MM.1S (cell line): ENCODE measurements around the gene C6orf141.
A peak's percentile ranks its signal among the peaks of the same experiment; 100 is the strongest.

Source experiments
- DNase-seq: peaks from one replicate; pipeline ENCODE4 v3.0.0-alpha.2; 2015
- H2AFZ ChIP-seq: fragments of 300-600 bp; sonication (generic); 2 replicates; pipeline ENCODE4 v1.6.0; 2016; ENCODE audit warnings: antibody characterized with exemption, low read length
- H3F3A ChIP-seq: fragments of 300-600 bp; sonication (generic); 2 replicates; pipeline ENCODE4 v1.6.1; 2016; ENCODE audit warnings: mild to moderate bottlenecking, antibody characterized with exemption, low read length, moderate library complexity, mixed read lengths; ENCODE audit not compliant: insufficient read depth
- H3K27ac ChIP-seq: fragments of 300-600 bp; sonication (generic); 2 replicates; pipeline ENCODE4 v1.5.1; 2016; ENCODE audit warnings: mild to moderate bottlenecking, low read length
- H3K27me3 ChIP-seq: fragments of 300-600 bp; sonication (generic); replicated peaks from 2 replicates; pipeline ENCODE4 v1.6.0; 2016; ENCODE audit warnings: low read length; ENCODE audit not compliant: insufficient read depth
- H3K36me3 ChIP-seq: fragments of 300-600 bp; sonication (generic); replicated peaks from 2 replicates; pipeline ENCODE4 v1.6.1; 2016; ENCODE audit warnings: mild to moderate bottlenecking, low read length, mixed read lengths; ENCODE audit not compliant: insufficient read depth
- H3K4me1 ChIP-seq: fragments of 300-600 bp; sonication (generic); 2 replicates; pipeline ENCODE4 v1.6.1; 2016; ENCODE audit warnings: low read length, mixed read lengths
- H3K4me2 ChIP-seq: fragments of 300-600 bp; sonication (generic); 2 replicates; pipeline ENCODE4 v1.6.0; 2016; ENCODE audit warnings: low read depth, low read length
- H3K4me3 ChIP-seq: fragments of 300-600 bp; sonication (generic); 2 replicates; pipeline ENCODE4 v1.5.1; 2016; ENCODE audit warnings: low read length, mixed read lengths
- H3K79me2 ChIP-seq: fragments of 300-600 bp; sonication (generic); 2 replicates; pipeline ENCODE4 v1.6.1; 2016; ENCODE audit warnings: mixed run types, low read length, mixed read lengths
- H3K9ac ChIP-seq: fragments of 300-600 bp; sonication (generic); 2 replicates; pipeline ENCODE4 v1.6.1; 2016; ENCODE audit warnings: low read length, mixed read lengths
- H3K9me2 ChIP-seq: fragments of 300-600 bp; sonication (generic); replicated peaks from 2 replicates; pipeline ENCODE4 v1.6.1; 2016; ENCODE audit warnings: mild to moderate bottlenecking, low read length, mixed read lengths; ENCODE audit not compliant: insufficient read depth
- H3K9me3 ChIP-seq: fragments of 300-600 bp; sonication (generic); replicated peaks from 2 replicates; pipeline ENCODE4 v1.6.1; 2016; ENCODE audit warnings: mild to moderate bottlenecking, low read length, mixed read lengths; ENCODE audit not compliant: insufficient read depth
- H4K20me1 ChIP-seq: fragments of 300-600 bp; sonication (generic); 2 replicates; pipeline ENCODE4 v1.6.1; 2016; ENCODE audit warnings: mild to moderate bottlenecking, low read length, moderate library complexity, mixed read lengths; ENCODE audit not compliant: insufficient read depth
- EZH2 ChIP-seq: fragments of 300-600 bp; sonication (generic); optimal IDR thresholded peaks from 2 replicates; pipeline ENCODE3; 2017; ENCODE audit warnings: low read depth, mild to moderate bottlenecking, antibody characterized with exemption, low read length, mixed read lengths
- EZH2phosphoT487 ChIP-seq: fragments of 300-600 bp; sonication (generic); IDR thresholded peaks from 2 replicates; pipeline ENCODE4 v1.6.1; 2018; ENCODE audit warnings: antibody characterized with exemption, low read length
- TF ChIP-seq, protein P1 (sequence below): fragments of 300-600 bp; sonication (generic); IDR thresholded peaks from 2 replicates; pipeline ENCODE4 v1.5.1; 2016; ENCODE audit warnings: antibody characterized with exemption, low read length, mixed read lengths

Gene C6orf141

DNA sequence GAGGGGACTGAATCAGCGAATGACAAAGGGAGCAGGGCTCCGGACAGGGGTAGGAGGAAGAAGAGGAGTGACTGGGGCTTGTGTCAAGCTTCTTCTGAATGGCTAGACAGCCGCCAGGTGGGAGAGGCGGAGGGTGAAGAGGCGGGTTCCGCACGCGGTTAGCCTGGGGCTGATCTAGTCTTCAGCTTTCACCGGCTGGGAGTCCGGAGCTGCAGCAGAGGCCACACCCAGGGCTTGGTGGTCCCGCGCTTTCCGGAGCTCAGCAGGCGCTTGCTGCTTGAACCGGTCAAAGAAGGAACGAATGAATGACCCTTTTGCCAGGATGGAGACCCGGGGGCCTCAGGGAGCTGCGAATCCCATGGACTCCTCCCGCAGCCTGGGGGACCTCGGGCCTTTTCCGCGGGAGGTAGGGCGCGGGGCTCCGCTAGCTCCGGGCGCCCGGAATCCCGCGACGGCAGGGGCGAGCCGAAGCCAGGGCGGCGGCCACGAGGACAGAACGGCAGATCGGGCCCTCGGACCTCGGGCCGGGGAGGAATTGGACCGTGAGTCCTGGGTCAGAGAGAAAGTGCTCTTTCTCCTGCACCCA is at the start of gene C6orf141:
Gene C6orf141, plus strand, starts transcription at position 177 of the 586 bp plus-strand sequence. Its CDS starts 125 bp downstream, at position 302.
- Histone ChIP-seq H3F3A (0 out of 2 replicates have a peak, but pooled peaks cover 6% of the 10 kb centered on the region), H4K20me1 (no peaks in the 10 kb centered on the region), H3K4me1 (no peaks in the 10 kb centered on the region), H3K27me3 (no peaks in the 10 kb centered on the region), H2AFZ (peak within 1 kb of the TSS; percentile 96), H3K9me3 (no peaks in the 10 kb centered on the region), H3K36me3 (no peaks in the 10 kb centered on the region), H3K4me3 (peak within 1 kb of the TSS; percentile 82), H3K9me2 (no peaks in the 10 kb centered on the region), H3K79me2 (no peaks in the 10 kb centered on the region), H3K27ac (no peak within 1 kb of the TSS), H3K9ac (peak within 1 kb of the TSS; percentile 21; the same call in 1 of the 2 replicates), H3K4me2 (peak within 1 kb of the TSS; percentile 100)
- TF ChIP-seq EZH2: no peak
- TF ChIP-seq, protein P1, sequence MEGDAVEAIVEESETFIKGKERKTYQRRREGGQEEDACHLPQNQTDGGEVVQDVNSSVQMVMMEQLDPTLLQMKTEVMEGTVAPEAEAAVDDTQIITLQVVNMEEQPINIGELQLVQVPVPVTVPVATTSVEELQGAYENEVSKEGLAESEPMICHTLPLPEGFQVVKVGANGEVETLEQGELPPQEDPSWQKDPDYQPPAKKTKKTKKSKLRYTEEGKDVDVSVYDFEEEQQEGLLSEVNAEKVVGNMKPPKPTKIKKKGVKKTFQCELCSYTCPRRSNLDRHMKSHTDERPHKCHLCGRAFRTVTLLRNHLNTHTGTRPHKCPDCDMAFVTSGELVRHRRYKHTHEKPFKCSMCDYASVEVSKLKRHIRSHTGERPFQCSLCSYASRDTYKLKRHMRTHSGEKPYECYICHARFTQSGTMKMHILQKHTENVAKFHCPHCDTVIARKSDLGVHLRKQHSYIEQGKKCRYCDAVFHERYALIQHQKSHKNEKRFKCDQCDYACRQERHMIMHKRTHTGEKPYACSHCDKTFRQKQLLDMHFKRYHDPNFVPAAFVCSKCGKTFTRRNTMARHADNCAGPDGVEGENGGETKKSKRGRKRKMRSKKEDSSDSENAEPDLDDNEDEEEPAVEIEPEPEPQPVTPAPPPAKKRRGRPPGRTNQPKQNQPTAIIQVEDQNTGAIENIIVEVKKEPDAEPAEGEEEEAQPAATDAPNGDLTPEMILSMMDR: no peak
- TF ChIP-seq EZH2phosphoT487: no peak
- peak; percentile 61 for DNase-seq

DNA sequence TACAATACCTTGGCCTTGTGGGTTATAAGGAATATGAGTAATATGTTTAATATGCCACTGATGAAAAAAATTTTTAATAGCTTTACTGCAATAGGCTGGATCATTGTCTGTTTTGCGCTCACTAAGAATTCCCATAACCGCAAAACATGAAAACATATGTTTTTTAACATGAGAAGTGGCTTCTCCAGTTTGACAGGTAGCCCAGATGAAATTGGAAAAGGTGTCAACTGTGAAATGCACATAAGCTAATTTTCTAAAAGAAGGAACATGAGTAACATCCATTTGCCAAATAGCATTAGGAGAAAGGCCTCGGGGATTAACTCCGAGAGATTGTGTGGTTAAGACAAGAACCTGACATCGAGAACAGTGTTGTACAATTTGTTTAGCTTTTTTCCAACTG is 45.8 kb upstream of the C6orf141 start:
- Histone ChIP-seq H3K36me3 (no peaks in the 10 kb centered on the region), H3K4me1 (no peaks in the 10 kb centered on the region), H3K27me3 (no peaks in the 10 kb centered on the region), H3K4me2 (no peak overlapping the region), H3K4me3 (no peak overlapping the region), H3K27ac (no peak overlapping the region), H4K20me1 (no peaks in the 10 kb centered on the region), H2AFZ (no peak overlapping the region), H3K9me3 (no peaks in the 10 kb centered on the region), H3K9me2 (no peaks in the 10 kb centered on the region), H3K79me2 (no peaks in the 10 kb centered on the region), H3F3A (no peaks in the 10 kb centered on the region), H3K9ac (no peak overlapping the region)
- TF ChIP-seq, protein P1: no peak
- TF ChIP-seq EZH2phosphoT487: no peak
- no peak for TF ChIP-seq EZH2
- DNase-seq: no peak

DNA sequence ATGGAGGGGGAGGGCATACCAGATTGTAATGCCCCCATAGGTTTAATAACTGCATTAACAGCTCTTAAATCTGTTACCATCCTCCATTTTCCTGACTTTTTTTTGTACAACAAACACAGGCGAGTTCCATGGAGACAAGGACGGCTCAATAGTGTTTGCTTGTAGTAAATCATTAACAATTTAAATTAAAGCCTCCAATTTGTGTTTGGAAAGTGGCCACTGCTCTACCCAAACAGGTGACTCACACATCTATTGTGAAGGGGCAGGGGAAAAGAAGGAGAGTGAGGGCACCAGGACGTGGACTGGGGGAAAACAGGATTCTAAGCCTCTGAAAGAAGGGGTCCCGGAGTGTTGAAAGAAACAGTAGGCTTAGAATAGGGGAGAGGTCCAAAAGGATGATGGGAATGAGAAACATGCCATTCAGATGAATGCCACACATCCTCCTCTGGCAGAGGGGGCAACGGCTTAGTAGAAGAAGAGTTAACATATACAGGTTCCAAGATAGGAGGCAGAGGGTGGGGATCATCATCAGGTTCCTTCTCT is 43.8 kb upstream of the C6orf141 start:
- Histone ChIP-seq H3K79me2 (no peaks in the 10 kb centered on the region), H3K36me3 (no peaks in the 10 kb centered on the region), H2AFZ (no peak overlapping the region), H3K9ac (no peak overlapping the region), H3K9me3 (no peaks in the 10 kb centered on the region), H3K27me3 (no peaks in the 10 kb centered on the region), H3K9me2 (no peaks in the 10 kb centered on the region), H4K20me1 (no peaks in the 10 kb centered on the region), H3K4me3 (no peak overlapping the region), H3K4me2 (no peak overlapping the region), H3F3A (no peaks in the 10 kb centered on the region), H3K4me1 (no peaks in the 10 kb centered on the region), H3K27ac (no peak overlapping the region)
- DNase-seq: no peak
- TF ChIP-seq, protein P1: no peak
- TF ChIP-seq EZH2: no peak
- TF ChIP-seq EZH2phosphoT487: no peak
